Keratinocyte (primary cell): ENCODE data around the gene DCUN1D2.

ENCODE experiments used
- CTCF ChIP-seq, 3 experiments: IDR thresholded peaks in 1 of 3; conservative IDR thresholded peaks in 1 of 3; optimal IDR thresholded peaks in 1 of 3; 2 replicates in 2 of 3; 3 replicates in 1 of 3; pipeline versions ENCODE3 to v1.5.1; 2011; ENCODE audit warnings: low read length in 3 of 3, mild to moderate bottlenecking in 3 of 3, moderate library complexity in 2 of 3, control low read depth in 1 of 3, inconsistent platforms in 1 of 3; ENCODE audit not compliant: insufficient read depth in 2 of 3; ENCODE audit errors: extremely low read depth in 1 of 3
- EZH2 ChIP-seq: IDR thresholded peaks from one replicate; pipeline ENCODE4 v1.6.1; 2012; ENCODE audit warnings: inconsistent platforms, mild to moderate bottlenecking, low read length, moderate library complexity

GRCh38 chr13:113488283-113488682 lies 2.2 kb downstream of the DCUN1D2 start:
- TF ChIP-seq CTCF (optimal IDR thresholded peaks at IDR 0.05 in 1 of 3, IDR thresholded peaks at IDR 0.05 in 1 of 3, conservative IDR thresholded peaks at IDR 0.05 in 1 of 3; ENCODE audit: extremely low read depth in 1 of 3, insufficient read depth in 2 of 3, low read length in 3 of 3) = no peak
- TF ChIP-seq EZH2 = no peak
